Gastrocnemius medialis (tissue), 4 donors: Measurements from ENCODE around the gene EIF4E2. TPM values are rescaled to one million over a fixed set of nuclear protein-coding genes. Genes with fewer than 3 reads are reported as not detected.

Source experiments
- ATAC-seq, 2 donors: fragments of 150-250 bp; one replicate each; pipeline ENCODE4 v1.9.1; 2016
- DNase-seq, 2 donors: peaks; one replicate each; pipeline ENCODE4 v3.0.0-alpha.2; 2019
- H3K27ac ChIP-seq, 4 donors: fragments of 200-600 bp; sonication (generic); 1 replicate in 1 of 4; 2 replicates in 3 of 4; pipeline ENCODE4 v1.5.1; 2016 to 2018; ENCODE audit warnings: mild to moderate bottlenecking in 2 of 4, moderate library complexity in 1 of 4
- H3K27me3 ChIP-seq, 3 donors: fragments of 200-600 bp; sonication (generic) in 2 of 3; 1 replicate in 1 of 3; 2 replicates in 2 of 3; pipeline versions ENCODE4 v1.5.1 to v1.6.0; 2016 to 2019; ENCODE audit warnings: mild to moderate bottlenecking in 1 of 3, moderate library complexity in 1 of 3
- H3K36me3 ChIP-seq, 2 donors: fragments of 200-600 bp; sonication (generic) in 1 of 2; one replicate each; pipeline ENCODE4 v1.5.1; 2017 to 2018
- H3K4me1 ChIP-seq, 2 donors: fragments of 200-600 bp; sonication (generic) in 1 of 2; one replicate each; pipeline ENCODE4 v1.5.1; 2016 to 2017; ENCODE audit warnings: mild to moderate bottlenecking in 2 of 2
- H3K4me3 ChIP-seq, 4 donors: fragments of 200-600 bp; sonication (generic) in 3 of 4; 1 replicate in 1 of 4; 2 replicates in 3 of 4; pipeline ENCODE4 v1.5.1; 2016 to 2019; ENCODE audit warnings: mild to moderate bottlenecking in 2 of 4
- H3K9me3 ChIP-seq, 3 donors: fragments of 200-600 bp; sonication (generic) in 2 of 3; 1 replicate in 1 of 3; 2 replicates in 2 of 3; pipeline ENCODE4 v1.5.1; 2016 to 2019
- POLR2A ChIP-seq, 2 donors: fragments of 450-650 bp; IDR thresholded peaks; one replicate each; pipeline ENCODE4 v1.6.1; 2017; ENCODE audit warnings: antibody characterized with exemption in 2 of 2, mild to moderate bottlenecking in 2 of 2, moderate library complexity in 2 of 2
- in situ Hi-C, 4 donors: fragments of 200-750 bp; cut with MboI; loops; one replicate each; pipeline versions ENCODE4 v1.15.0 to v1.8.0; 2017; ENCODE audit warnings: low sequenced_read_pairs in 4 of 4
- intact Hi-C: fragments of 100-400 bp; cut with DNase I; formaldehyde crosslinking; loops from one replicate; pipeline ENCODE4 v1.15.1; 2023; ENCODE audit warnings: low total_unique reads
- total RNA-seq, 4 donors: library from RNA; depleted of rRNA; stranded (reverse); fragments of >200 nt; gene quantifications; one replicate each; pipeline versions ENCODE4 v1.1.0 to v1.2.3, GENCODE V29; 2016
- TF ChIP-seq, protein P1 (sequence below), 5 experiments: fragments of 450-650 bp in 3 of 5; fragments of 200-600 bp in 2 of 5; sonication (generic) in 2 of 5; IDR thresholded peaks in 4 of 5; conservative IDR thresholded peaks in 1 of 5; 1 replicate in 4 of 5; 2 replicates in 1 of 5; pipeline ENCODE4 v1.5.1; 2016 to 2019; ENCODE audit warnings: antibody characterized with exemption in 5 of 5, mild to moderate bottlenecking in 3 of 5, moderate library complexity in 3 of 5

EIF4E2 gene
- total RNA-seq, 4 donors from 2014 or later: 57.9 to 111 (median 71.2) TPM

DNA sequence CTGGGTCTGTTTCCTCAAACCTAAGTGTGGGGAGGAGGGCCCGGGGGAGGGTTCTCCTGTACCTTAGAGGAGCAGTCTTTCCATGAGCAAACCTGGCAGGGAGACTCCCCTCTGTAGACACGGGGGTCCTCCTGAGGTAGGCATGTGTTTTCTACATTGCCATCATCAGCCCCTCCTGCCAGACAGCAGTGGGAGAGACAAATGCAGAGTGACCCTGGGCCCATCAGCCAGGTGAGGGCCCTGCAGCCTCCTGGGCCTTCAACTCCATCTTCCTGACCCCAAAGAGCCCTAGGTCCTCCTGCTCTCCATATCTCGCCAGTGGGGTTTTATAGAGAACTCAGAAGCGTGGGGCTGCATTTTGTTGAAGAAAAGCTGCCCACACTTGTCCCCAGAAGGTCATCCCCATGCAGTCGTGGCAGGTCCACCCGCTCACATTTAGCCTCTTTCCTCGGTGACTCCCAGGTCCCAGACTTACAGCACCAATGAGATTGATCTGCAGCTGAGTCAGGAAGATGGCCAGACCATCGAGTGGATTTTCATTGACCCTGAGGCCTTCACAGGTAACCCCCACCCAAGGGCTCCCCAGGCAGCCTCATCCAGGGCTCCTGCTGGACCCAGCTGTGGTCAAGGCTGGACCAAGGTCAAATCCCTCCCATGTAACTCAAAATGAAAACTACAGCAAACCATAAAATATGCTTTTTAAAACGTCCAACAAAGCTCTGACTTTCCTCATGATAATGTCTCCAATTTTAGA, 8.4 kb upstream of the EIF4E2 start:
- TF ChIP-seq, protein P1, sequence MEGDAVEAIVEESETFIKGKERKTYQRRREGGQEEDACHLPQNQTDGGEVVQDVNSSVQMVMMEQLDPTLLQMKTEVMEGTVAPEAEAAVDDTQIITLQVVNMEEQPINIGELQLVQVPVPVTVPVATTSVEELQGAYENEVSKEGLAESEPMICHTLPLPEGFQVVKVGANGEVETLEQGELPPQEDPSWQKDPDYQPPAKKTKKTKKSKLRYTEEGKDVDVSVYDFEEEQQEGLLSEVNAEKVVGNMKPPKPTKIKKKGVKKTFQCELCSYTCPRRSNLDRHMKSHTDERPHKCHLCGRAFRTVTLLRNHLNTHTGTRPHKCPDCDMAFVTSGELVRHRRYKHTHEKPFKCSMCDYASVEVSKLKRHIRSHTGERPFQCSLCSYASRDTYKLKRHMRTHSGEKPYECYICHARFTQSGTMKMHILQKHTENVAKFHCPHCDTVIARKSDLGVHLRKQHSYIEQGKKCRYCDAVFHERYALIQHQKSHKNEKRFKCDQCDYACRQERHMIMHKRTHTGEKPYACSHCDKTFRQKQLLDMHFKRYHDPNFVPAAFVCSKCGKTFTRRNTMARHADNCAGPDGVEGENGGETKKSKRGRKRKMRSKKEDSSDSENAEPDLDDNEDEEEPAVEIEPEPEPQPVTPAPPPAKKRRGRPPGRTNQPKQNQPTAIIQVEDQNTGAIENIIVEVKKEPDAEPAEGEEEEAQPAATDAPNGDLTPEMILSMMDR (IDR thresholded peaks at IDR 0.05 in 4 of 5, conservative IDR thresholded peaks at IDR 0.05 in 1 of 5): no peak
- TF ChIP-seq POLR2A (IDR thresholded peaks at IDR 0.05): no peak
- intact Hi-C loops (no loop called here), in situ Hi-C loops (no loop called here)
- Histone ChIP-seq H3K36me3 (no peaks in the 10 kb centered on the region), H3K27me3 (no peaks in the 10 kb centered on the region), H3K4me1 (peaks cover 24 to 45% of the 10 kb centered on the region in 2 donors), H3K27ac (peak overlapping the region in 2 of 4 donors; percentile 87 to 88), H3K4me3 (no peak overlapping the region), H3K9me3 (no peaks in the 10 kb centered on the region)
- DNase-seq (no peak), ATAC-seq (no peak)

DNA sequence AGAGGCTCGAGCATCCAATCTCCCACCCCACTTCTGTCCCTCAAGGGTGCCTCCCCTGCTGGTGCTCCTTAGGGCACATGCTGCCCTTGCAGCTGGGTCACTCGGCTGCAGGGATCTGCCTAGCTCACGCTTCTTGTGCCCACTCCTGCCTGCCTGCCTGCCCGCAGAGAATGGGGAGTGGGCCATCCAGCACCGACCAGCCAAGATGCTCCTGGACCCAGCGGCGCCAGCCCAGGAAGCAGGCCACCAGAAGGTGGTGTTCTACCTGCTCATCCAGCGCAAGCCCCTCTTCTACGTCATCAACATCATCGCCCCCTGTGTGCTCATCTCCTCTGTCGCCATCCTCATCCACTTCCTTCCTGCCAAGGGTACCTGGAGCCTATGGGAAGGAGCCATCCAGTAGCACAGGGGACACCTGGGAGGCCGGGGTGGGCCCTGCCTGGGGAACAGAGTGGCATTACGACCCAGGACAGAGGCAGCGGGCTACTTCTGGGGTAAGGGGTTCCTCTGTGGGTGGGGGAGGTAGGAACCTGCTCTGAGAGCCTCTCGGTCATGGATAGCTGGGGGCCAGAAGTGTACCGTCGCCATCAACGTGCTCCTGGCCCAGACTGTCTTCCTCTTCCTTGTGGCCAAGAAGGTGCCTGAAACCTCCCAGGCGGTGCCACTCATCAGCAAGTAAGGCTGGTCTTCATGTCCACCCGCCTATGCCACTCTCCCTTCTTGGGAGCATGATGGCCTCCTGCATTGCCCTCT, 7.6 kb upstream of the EIF4E2 start:
- intact Hi-C loops (no loop called here), in situ Hi-C loops (no loop called here)
- no peaks in the 10 kb centered on the region for H3K9me3 ChIP-seq
- TF ChIP-seq, protein P1 (IDR thresholded peaks at IDR 0.05 in 4 of 5, conservative IDR thresholded peaks at IDR 0.05 in 1 of 5): no peak
- TF ChIP-seq POLR2A (IDR thresholded peaks at IDR 0.05): no peak
- no peak overlapping the region for H3K4me3 ChIP-seq
- no peaks in the 10 kb centered on the region for H3K36me3 ChIP-seq
- no peak for DNase-seq
- H3K27ac ChIP-seq: peak overlapping the region in 2 of 4 donors; percentile 34 to 88
- H3K4me1 ChIP-seq: peaks cover 16 to 37% of the 10 kb centered on the region in 2 donors
- no peaks in the 10 kb centered on the region for H3K27me3 ChIP-seq
- ATAC-seq: no peak

DNA sequence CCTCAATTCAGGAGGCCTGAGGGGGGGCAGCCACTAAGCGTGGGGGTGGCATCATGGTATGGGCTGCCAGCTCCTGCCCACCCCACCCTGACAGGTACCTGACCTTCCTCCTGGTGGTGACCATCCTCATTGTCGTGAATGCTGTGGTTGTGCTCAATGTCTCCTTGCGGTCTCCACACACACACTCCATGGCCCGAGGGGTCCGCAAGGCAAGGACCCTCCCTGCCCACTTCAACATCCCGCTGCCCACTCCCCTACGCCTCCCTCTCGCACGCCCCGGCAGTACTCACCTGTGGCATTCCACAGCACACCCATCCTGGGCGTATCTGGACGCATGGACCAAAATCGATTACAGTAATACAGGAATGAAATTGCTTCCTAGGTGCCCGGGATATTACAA, 7.0 kb upstream of the EIF4E2 start:
- intact Hi-C loops: no loop called here
- TF ChIP-seq, protein P1 (IDR thresholded peaks at IDR 0.05 in 4 of 5, conservative IDR thresholded peaks at IDR 0.05 in 1 of 5): no peak
- no peak for TF ChIP-seq POLR2A (IDR thresholded peaks at IDR 0.05)

GRCh38 chr2:232543928-232544631, 6.4 kb upstream of the EIF4E2 start:
- H3K9me3 ChIP-seq: no peaks in the 10 kb centered on the region
- no peaks in the 10 kb centered on the region for H3K36me3 ChIP-seq
- H3K4me1 ChIP-seq: peaks cover 14 to 29% of the 10 kb centered on the region in 2 donors
- ATAC-seq (no peak), DNase-seq (peak in 1 of 2 donors; percentile 13)
- H3K4me3 ChIP-seq: no peak overlapping the region
- in situ Hi-C loops: no loop called here
- peak overlapping the region in 2 of 4 donors; percentile 39 to 45 for H3K27ac ChIP-seq
- intact Hi-C loops: no loop called here
- H3K27me3 ChIP-seq: no peaks in the 10 kb centered on the region
- no peak for TF ChIP-seq POLR2A (IDR thresholded peaks at IDR 0.05)
- TF ChIP-seq, protein P1 (IDR thresholded peaks at IDR 0.05 in 4 of 5, conservative IDR thresholded peaks at IDR 0.05 in 1 of 5): no peak

More for the DNA sequence above, 7.0 kb upstream of the EIF4E2 start:
- in situ Hi-C loops: no loop called here
- Histone ChIP-seq H3K4me3 (no peak overlapping the region), H3K27me3 (no peaks in the 10 kb centered on the region), H3K4me1 (peaks cover 16 to 31% of the 10 kb centered on the region in 2 donors), H3K36me3 (no peaks in the 10 kb centered on the region), H3K27ac (peak overlapping the region in 1 of 4 donors; percentile 45), H3K9me3 (no peaks in the 10 kb centered on the region)
- no peak for DNase-seq
- ATAC-seq: no peak
